Measurements from ENCODE around the gene BSND.
"Not testable (repeated sequence)": the region's sequence is repeated elsewhere in the genome, so short reads cannot be mapped to it uniquely, and the experiment has no call there.

Gene BSND

DNA sequence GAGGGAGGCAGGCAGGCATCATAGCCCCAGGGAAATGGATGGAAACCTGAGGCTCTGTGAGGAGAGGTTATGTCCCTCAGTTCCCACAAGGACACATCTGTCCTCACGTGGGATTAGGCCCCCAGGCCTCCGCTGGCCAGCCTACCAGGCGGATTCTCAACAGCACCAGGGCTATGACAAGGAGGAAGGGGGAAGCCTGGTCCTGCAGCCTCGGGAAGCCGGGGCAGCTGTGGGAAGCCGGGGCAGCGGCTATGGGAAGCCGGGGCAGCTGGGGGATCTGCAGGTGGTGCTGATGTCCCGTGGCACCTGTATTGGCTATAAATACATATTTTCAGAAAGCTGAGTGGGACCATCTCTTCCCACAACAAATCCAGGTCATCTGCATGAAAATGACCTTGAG lies 19.7 kb downstream of the BSND start:
- no peak overlapping the region for H2AFZ ChIP-seq (ENCODE audit: low read depth, low read length)
- H3K4me2 ChIP-seq (ENCODE audit: low read length) = no peak overlapping the region
- H3K9me3 ChIP-seq (ENCODE audit: insufficient read depth, low read length) = no peaks in the 10 kb centered on the region
- H3K27ac ChIP-seq (ENCODE audit: low read length) = no peak overlapping the region
- H3K9ac ChIP-seq (ENCODE audit: low read length) = no peak overlapping the region
- no peaks in the 10 kb centered on the region for H4K20me1 ChIP-seq (ENCODE audit: insufficient read depth, low read length)
- peaks cover 27% of the 10 kb centered on the region for H3K27me3 ChIP-seq (ENCODE audit: low read depth, low read length)
- H3K79me2 ChIP-seq (ENCODE audit: low read length) = no peaks in the 10 kb centered on the region
- H3K36me3 ChIP-seq (replicated peaks; ENCODE audit: low read depth, low read length) = no peaks in the 10 kb centered on the region
- H3K4me1 ChIP-seq (ENCODE audit: low read length) = no peaks in the 10 kb centered on the region
- H3K4me3 ChIP-seq (ENCODE audit: low read length) = no peak overlapping the region
- no peak for TF ChIP-seq EZH2phosphoT487 (IDR thresholded peaks at IDR 0.05; ENCODE audit: low read depth)
- TF ChIP-seq, protein P1, sequence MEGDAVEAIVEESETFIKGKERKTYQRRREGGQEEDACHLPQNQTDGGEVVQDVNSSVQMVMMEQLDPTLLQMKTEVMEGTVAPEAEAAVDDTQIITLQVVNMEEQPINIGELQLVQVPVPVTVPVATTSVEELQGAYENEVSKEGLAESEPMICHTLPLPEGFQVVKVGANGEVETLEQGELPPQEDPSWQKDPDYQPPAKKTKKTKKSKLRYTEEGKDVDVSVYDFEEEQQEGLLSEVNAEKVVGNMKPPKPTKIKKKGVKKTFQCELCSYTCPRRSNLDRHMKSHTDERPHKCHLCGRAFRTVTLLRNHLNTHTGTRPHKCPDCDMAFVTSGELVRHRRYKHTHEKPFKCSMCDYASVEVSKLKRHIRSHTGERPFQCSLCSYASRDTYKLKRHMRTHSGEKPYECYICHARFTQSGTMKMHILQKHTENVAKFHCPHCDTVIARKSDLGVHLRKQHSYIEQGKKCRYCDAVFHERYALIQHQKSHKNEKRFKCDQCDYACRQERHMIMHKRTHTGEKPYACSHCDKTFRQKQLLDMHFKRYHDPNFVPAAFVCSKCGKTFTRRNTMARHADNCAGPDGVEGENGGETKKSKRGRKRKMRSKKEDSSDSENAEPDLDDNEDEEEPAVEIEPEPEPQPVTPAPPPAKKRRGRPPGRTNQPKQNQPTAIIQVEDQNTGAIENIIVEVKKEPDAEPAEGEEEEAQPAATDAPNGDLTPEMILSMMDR (IDR thresholded peaks at IDR 0.05; ENCODE audit: low read depth, low read length) = no peak

DNA sequence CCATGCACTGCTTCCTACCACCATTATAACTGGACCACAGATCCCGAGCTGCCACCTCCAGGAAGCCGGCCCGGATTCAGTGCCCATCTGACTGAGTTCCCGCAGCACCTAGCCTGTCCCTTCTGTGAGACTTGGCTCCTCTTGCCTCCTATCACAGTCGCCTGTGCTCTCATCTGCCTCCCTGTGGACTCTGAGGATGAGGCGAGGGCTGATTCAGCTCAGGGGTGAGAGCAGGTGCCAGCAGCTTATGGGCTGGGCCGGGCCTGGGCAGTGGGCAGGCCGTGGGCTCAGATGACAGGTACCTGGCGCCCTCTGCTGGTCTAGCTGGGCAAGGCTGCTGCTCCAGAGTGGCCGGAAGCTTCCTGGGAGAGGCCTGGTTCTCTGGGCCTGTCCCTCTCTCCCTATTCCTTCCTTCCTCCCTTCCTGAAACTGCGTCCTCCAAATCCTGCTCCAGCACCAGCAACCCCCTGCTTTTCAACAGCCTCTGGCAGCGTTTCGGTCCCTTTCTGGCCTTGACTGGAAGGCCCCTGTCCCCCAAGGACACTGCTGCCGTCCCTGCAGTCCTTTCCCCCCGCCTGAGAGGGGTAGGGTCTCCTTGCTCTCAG lies 23.3 kb downstream of the BSND start:
- no peaks in the 10 kb centered on the region for H4K20me1 ChIP-seq (ENCODE audit: insufficient read depth, low read length)
- no peak for TF ChIP-seq EZH2phosphoT487 (IDR thresholded peaks at IDR 0.05; ENCODE audit: low read depth)
- TF ChIP-seq, protein P1 (IDR thresholded peaks at IDR 0.05; ENCODE audit: low read depth, low read length) = peak; percentile 69
- H3K79me2 ChIP-seq (ENCODE audit: low read length) = no peaks in the 10 kb centered on the region
- H3K36me3 ChIP-seq (replicated peaks; ENCODE audit: low read depth, low read length) = no peaks in the 10 kb centered on the region
- H3K9ac ChIP-seq (ENCODE audit: low read length) = no peak overlapping the region
- H3K9me3 ChIP-seq (ENCODE audit: insufficient read depth, low read length) = no peaks in the 10 kb centered on the region
- no peak overlapping the region for H3K27ac ChIP-seq (ENCODE audit: low read length)
- no peaks in the 10 kb centered on the region for H3K4me1 ChIP-seq (ENCODE audit: low read length)
- H3K27me3 ChIP-seq (ENCODE audit: low read depth, low read length) = peaks cover 4% of the 10 kb centered on the region; the same call in 1 of the 2 replicates
- no peak overlapping the region for H3K4me2 ChIP-seq (ENCODE audit: low read length)
- H3K4me3 ChIP-seq (ENCODE audit: low read length) = no peak overlapping the region
- peak overlapping the region; percentile 98 for H2AFZ ChIP-seq (ENCODE audit: low read depth, low read length)

DNA sequence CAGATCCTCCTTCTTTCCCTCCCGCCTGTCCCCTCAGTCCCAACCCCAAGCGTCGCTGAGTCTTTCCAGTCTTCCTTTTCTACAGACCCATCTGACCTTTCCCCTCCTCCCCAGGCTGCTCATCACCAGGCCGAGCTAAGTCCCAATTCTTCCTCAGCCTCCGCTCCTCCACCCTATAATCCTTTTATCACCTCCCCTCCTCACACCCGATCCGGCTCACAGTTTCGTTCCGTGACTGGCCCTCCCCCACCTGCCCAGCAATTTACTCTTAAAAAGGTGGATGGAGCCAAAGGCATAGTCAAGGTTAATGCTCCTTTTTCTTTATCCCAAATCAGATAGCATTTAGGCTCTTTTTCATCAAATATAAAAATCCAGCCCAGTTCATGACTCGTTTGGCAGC lies 25.4 kb downstream of the BSND start:
- not testable (repeated sequence) for H3K4me3 ChIP-seq (ENCODE audit: low read length); H3K79me2 ChIP-seq (ENCODE audit: low read length); H3K4me2 ChIP-seq (ENCODE audit: low read length); H3K36me3 ChIP-seq (replicated peaks; ENCODE audit: low read depth, low read length); H3K27ac ChIP-seq (ENCODE audit: low read length); H3K9me3 ChIP-seq (ENCODE audit: insufficient read depth, low read length); H2AFZ ChIP-seq (ENCODE audit: low read depth, low read length); H4K20me1 ChIP-seq (ENCODE audit: insufficient read depth, low read length); H3K9ac ChIP-seq (ENCODE audit: low read length); H3K27me3 ChIP-seq (ENCODE audit: low read depth, low read length); H3K4me1 ChIP-seq (ENCODE audit: low read length)

DNA sequence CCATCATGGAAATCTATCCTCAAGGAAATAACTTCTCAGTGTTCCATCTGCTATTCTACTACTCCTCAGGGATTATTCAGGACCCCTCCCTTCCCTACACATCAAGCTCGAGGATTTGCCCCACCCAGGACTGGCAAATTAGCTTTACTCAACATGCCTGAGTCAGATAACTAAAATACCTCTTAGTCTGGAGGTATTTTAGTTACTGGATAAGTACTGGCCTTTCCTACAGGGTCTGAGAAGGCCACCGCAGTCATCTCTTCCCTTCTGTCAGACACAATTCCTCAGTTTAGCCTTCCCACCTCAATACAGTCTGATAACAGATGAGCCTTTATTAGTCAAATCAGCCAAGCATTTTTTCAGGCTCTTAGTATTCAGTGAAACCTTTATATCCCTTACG lies 27.9 kb downstream of the BSND start:
- H3K9me3 ChIP-seq (ENCODE audit: insufficient read depth, low read length); H3K4me2 ChIP-seq (ENCODE audit: low read length); H3K9ac ChIP-seq (ENCODE audit: low read length); H3K27ac ChIP-seq (ENCODE audit: low read length); H3K4me3 ChIP-seq (ENCODE audit: low read length); H3K79me2 ChIP-seq (ENCODE audit: low read length); H4K20me1 ChIP-seq (ENCODE audit: insufficient read depth, low read length); H3K4me1 ChIP-seq (ENCODE audit: low read length); H3K36me3 ChIP-seq (replicated peaks; ENCODE audit: low read depth, low read length); H2AFZ ChIP-seq (ENCODE audit: low read depth, low read length); H3K27me3 ChIP-seq (ENCODE audit: low read depth, low read length): not testable (repeated sequence)

DNA sequence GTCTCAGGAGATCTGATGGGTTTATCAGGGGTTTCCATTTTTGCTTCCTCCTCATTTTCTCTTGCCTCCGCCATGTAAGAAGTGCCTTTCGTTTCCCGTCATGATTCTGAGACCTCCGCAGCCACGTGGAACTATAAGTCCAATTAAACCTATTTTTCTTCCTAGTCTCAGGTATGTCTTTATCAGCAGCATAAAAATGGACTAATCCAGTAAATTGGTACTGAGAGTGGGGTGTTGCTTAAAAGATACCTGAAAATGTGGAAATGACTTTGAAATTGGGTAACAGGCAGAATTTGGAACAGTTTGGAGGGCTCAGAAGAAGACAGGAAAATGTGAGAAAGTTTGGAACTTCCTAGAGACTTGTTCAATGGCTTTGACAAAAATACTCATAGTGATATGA lies 32.4 kb downstream of the BSND start:
- H3K4me2 ChIP-seq (ENCODE audit: low read length); H3K9ac ChIP-seq (ENCODE audit: low read length); H3K4me3 ChIP-seq (ENCODE audit: low read length); H2AFZ ChIP-seq (ENCODE audit: low read depth, low read length); H3K79me2 ChIP-seq (ENCODE audit: low read length); H3K9me3 ChIP-seq (ENCODE audit: insufficient read depth, low read length); H4K20me1 ChIP-seq (ENCODE audit: insufficient read depth, low read length); H3K4me1 ChIP-seq (ENCODE audit: low read length); H3K27ac ChIP-seq (ENCODE audit: low read length); H3K27me3 ChIP-seq (ENCODE audit: low read depth, low read length); H3K36me3 ChIP-seq (replicated peaks; ENCODE audit: low read depth, low read length): not testable (repeated sequence)
